AG09319 (cell line): Measurements from ENCODE around the gene FABP3.

Source experiments
- DNase-seq: peaks from one replicate; pipeline ENCODE4 v3.0.0-alpha.2; 2010; ENCODE audit warnings: low read depth; ENCODE audit errors: extremely low read depth
- TF ChIP-seq, protein P1 (sequence below): IDR thresholded peaks from 2 replicates; pipeline ENCODE4 v1.5.1; 2011; ENCODE audit warnings: low read depth, mild to moderate bottlenecking, inconsistent platforms, low read length, moderate library complexity

FABP3 gene

DNA sequence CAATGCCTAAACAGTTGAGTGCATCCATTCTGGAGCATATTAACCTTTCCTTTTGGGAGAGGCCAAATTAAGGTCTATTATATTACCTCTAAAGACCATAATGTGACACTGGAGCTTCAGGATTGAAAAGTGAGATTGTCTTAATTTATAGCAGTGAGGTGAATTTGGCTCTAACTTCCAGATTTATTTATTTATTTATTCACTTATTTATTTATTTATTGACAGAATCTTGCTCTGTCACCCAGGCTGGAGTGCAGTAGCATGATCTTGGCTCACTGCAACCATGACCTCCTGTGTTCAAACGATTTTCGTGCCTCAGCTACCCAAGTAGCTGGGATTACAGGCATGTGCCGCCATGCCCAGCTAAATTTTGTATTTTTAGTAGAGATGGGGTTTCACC is 57.0 kb downstream of the FABP3 start:
- TF ChIP-seq, protein P1, sequence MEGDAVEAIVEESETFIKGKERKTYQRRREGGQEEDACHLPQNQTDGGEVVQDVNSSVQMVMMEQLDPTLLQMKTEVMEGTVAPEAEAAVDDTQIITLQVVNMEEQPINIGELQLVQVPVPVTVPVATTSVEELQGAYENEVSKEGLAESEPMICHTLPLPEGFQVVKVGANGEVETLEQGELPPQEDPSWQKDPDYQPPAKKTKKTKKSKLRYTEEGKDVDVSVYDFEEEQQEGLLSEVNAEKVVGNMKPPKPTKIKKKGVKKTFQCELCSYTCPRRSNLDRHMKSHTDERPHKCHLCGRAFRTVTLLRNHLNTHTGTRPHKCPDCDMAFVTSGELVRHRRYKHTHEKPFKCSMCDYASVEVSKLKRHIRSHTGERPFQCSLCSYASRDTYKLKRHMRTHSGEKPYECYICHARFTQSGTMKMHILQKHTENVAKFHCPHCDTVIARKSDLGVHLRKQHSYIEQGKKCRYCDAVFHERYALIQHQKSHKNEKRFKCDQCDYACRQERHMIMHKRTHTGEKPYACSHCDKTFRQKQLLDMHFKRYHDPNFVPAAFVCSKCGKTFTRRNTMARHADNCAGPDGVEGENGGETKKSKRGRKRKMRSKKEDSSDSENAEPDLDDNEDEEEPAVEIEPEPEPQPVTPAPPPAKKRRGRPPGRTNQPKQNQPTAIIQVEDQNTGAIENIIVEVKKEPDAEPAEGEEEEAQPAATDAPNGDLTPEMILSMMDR: no peak
- DNase-seq: no peak
